Measurements from ENCODE around the gene AGAP3.

The AGAP3 gene

DNA sequence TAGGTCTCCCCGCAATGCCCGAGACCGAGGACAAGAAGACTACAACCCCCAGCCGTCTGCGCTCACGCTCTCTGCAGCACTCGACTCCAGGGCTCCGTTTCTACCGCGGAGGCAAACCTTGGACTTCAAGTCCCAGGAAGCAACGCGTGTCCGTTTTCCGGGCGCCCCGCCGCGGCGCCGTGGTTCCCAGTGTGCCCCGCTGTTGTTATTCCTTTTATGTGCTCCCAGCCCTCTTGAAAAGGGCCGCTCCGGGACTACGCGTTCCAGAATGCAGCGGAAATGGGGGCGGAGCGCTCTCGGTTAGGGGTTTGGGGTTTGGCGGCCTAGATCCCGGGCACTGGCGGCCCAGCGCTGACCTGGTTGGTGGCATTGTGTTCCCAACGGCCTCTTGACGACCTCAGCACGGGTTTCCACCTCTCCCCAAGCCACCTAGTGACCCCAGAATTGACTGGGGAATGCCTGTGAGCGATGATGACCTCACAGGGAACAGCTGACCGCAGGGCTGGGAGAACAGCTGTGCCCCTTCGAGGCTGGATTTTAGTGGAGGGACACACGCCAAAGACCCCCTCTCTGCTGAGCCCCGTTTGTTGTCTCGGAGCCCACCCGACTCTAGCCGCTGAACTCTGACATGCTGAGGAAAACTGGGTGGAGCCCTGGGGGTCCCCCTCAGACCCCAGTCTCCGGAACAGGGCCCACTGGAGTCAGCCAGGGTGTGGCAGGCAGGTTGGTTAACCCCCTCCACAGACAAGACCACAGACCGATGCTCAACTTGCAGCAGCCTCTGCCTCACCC, 28.1 kb upstream of the AGAP3 start:
- peak; percentile 98 for DNase-seq

GRCh38 chr7:151058781-151059366, 27.4 kb upstream of the AGAP3 start:
- no peak for DNase-seq

DNA sequence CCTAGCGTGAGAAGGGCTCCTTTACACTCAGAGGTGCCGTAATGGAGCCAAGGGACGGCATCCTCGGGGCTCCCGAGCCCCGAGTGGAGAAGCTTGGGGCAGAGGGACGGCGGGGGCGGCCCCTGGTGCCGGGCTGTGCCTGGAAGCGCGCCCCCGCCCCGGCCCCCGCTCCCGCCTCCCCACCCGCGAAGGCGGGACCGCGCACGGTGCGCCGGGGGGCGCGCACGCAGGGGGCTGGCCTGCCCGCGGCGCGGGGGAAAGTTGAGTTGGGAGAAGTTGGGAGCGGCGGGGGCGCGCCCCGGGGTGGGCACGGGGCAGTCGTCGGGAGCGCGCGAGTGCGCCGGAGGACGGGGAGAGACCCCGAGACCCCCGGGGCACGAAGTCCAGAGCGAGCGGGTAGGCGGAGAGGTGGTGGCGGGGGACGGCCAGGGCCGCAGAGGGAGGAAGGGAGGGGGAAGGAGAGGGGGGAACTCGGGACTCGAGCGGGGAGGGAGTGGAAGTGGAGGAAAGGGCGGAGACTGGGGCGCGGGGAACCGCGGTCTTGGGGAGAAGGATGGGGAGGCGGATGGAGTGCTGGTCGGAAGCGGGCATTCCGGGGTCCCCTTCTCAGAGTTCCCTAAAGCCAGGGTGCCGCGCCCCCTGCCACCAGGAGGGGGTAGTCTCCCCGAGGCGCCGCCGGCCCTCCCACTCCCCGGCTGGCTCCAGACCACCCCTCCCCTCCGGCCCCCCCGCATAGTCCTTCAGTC, 26.7 kb upstream of the AGAP3 start, which contains the start of gene SLC4A2:
Gene SLC4A2, plus strand, starts transcription at position 223 of the 746 bp plus-strand sequence. CDS start 2,399 bp downstream, outside the sequence.
- peak; percentile 58 for DNase-seq

DNA sequence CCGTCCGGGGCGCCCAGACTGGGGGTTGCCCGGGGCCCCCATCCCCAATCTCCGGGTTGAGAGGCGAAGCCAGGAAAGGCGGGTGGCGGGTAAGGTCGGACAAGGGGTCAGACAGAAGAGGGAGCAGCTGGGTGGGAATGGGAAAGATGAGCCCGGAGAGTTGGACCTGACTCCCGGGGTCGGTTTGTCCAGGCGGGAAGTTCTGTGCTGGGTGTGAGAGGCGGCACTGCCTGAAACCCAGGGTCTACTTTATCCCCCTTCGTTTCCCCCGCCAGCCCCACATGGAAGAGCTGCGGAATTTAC, 26.2 kb upstream of the AGAP3 start:
- no peak for DNase-seq

- no peak for DNase-seq
Observed at GRCh38 chr7:151060416-151061212, 25.7 kb upstream of the AGAP3 start.

- no peak for DNase-seq
Observed at GRCh38 chr7:151061213-151062110, 24.8 kb upstream of the AGAP3 start.

GRCh38 chr7:151062111-151062398, 24.2 kb upstream of the AGAP3 start:
- DNase-seq, result no peak

- no peak for DNase-seq
Observed at GRCh38 chr7:151062399-151063211, 23.7 kb upstream of the AGAP3 start.

- DNase-seq, result no peak
Observed at GRCh38 chr7:151063212-151063561, 23.1 kb upstream of the AGAP3 start.

DNA sequence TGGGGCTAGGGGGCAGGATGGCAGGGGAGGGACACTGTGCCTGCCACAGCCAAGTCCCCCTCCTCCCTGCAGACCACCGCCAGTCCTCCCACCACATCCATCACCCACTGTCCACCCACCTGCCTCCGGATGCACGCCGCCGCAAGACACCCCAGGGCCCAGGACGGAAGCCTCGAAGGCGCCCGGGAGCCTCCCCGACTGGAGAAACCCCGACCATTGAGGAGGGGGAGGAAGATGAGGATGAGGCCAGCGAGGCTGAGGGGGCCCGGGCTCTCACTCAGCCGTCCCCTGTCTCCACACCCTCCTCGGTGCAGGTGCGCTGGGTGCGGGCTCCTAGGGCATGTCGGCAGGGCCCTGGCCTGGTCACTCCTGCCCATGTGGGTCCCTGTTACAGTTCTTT, 21.8 kb upstream of the AGAP3 start:
- DNase-seq, result no peak

- DNase-seq, result no peak
Observed at GRCh38 chr7:151064993-151065392, 21.3 kb upstream of the AGAP3 start.

- no peak for DNase-seq
Observed at GRCh38 chr7:151065516-151065915, 20.8 kb upstream of the AGAP3 start.

- DNase-seq, result no peak
Observed at GRCh38 chr7:151066273-151066974, 19.9 kb upstream of the AGAP3 start.

- DNase-seq, result no peak
Observed at GRCh38 chr7:151068069-151068773, 18.1 kb upstream of the AGAP3 start.

DNA sequence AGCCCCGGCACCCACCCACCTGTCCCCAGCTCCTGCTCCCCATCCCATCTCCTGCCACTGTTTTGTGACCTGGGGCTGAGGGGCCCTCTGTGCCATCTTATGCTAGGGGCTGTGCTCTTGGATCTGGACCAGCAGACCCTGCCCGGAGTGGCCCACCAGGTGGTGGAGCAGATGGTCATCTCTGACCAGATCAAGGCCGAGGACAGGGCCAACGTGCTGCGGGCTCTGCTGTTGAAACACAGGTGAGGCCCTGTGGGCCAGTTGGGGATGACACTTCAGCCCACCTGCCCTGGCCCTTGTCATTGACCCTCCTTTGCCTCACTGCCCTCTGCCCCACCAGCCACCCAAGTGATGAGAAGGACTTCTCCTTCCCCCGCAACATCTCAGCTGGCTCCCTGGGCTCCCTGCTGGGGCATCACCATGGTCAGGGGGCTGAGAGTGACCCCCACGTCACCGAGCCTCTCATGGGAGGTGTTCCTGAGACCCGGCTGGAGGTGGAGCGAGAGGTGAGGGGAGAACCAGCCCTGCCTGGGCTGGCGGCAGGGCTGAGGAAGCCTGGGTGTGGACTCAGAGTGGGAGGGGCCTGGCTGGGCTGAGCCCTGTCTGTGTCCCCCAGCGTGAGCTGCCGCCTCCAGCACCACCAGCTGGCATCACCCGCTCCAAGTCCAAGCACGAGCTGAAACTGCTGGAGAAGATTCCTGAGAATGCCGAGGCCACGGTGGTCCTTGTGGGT, 16.3 kb upstream of the AGAP3 start:
- no peak for DNase-seq

GRCh38 chr7:151070574-151070960, 15.7 kb upstream of the AGAP3 start:
- no peak for DNase-seq

DNA sequence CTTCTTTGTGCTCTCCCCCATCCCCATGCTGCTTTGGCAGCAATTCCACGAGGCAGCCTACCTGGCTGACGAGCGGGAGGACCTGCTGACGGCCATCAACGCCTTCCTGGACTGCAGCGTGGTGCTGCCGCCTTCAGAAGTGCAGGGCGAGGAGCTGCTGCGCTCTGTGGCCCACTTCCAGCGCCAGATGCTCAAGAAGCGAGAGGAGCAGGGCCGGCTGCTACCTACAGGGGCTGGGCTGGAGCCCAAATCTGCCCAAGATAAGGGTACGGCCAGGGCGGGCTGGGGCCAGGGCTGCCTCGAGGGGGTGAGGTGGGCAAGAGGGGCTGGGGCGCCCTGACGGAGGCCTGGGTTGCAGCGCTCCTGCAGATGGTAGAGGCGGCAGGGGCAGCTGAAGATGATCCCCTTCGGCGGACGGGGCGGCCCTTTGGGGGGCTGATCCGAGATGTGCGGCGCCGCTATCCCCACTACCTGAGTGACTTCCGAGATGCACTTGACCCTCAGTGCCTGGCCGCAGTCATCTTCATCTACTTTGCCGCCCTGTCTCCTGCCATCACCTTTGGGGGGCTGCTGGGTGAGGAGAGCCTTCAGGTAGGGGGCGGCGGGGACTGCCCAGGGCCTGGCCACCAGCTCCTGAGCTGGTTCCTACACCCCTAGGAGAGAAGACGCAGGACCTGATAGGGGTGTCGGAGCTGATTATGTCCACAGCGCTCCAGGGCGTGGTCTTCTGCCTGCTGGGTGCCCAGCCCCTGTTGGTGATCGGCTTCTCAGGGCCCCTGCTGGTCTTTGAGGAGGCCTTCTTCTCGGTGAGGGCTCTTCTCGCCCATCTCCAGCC, 15.0 kb upstream of the AGAP3 start:
- no peak for DNase-seq

DNA sequence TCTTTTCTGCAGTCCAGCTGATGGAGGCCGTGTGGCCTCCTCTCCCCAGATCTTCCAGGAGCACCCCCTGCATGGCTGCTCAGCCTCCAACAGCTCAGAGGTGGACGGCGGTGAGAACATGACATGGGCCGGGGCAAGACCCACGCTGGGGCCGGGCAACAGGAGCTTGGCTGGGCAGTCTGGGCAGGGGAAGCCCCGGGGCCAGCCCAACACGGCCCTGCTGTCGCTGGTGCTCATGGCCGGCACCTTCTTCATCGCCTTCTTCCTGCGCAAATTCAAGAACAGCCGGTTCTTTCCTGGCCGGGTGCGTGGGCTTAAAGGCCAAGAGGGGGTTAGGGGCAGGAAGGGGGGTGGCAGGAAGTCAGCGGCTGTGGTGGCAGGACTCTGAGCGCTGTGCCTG, 12.3 kb upstream of the AGAP3 start:
- no peak for DNase-seq

Data from NCI-H2171 (cell line).